ENCODE measurements around the gene DHRS7C.

DNA sequence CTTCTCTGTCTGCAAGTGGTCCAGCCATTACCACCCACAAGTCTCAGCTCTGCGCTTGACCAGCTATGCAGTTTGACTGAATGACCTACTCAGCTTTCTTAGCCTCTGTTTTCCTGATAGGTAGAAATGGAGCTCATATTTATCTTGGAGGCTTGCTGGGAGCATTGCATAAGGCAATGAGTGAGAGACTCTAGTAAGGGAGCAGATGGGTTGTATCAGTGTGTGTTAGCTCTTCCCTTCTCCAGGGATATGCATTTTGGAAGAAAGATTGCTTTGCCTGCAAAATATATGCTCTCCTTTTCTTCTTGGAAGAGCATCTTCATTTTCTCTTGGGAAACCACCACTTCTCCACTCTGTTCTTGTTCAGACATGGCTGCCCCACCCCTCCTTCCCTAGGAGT is 26.1 kb downstream of the DHRS7C start:
- TF ChIP-seq YY1 (IDR thresholded peaks at IDR 0.05; ENCODE audit: insufficient read depth, insufficient read length) = no peak
- no peak for TF ChIP-seq SUZ12 (IDR thresholded peaks at IDR 0.05; ENCODE audit: extremely low read depth, insufficient read depth, insufficient read length)
